Activated T-cell treated with anti-CD3 and anti-CD28 coated beads for 1 hour (primary cell): ENCODE results near the gene UBC.

ENCODE experiments used
- DNase-seq: peaks from one replicate; pipeline ENCODE4 v3.0.0-alpha.2; 2020; ENCODE audit warnings: low read depth

Gene UBC

GRCh38 chr12:124864326-124864752, 50.1 kb downstream of the UBC start:
- DNase-seq, result no peak

GRCh38 chr12:124863416-124864325, 50.8 kb downstream of the UBC start, which contains the start of gene SCARB1:
Gene SCARB1, minus strand, starts transcription at chr12:124863864. Its CDS starts 144 bp downstream, at chr12:124863720.
- peak; percentile 64 for DNase-seq

- DNase-seq, result no peak
Measured at GRCh38 chr12:124862768-124863415, 51.6 kb downstream of the UBC start.

GRCh38 chr12:124861898-124862676, 52.4 kb downstream of the UBC start:
- DNase-seq, result no peak
